Stimulated activated CD8-positive, alpha-beta memory T cell treated with anti-CD3 and anti-CD28 coated beads, Interleukin-4, amount 100 ng/mL, for 1 hour (primary cell): Measurements from ENCODE around the gene PDC.
A peak's percentile ranks its signal among the peaks of the same experiment; 100 is the strongest.

Experiments
- DNase-seq, 2 donors: peaks; one replicate each; pipeline ENCODE4 v3.0.0-alpha.2; 2020; ENCODE audit warnings: low read depth in 2 of 2, low spot score in 1 of 2

The PDC gene

DNA sequence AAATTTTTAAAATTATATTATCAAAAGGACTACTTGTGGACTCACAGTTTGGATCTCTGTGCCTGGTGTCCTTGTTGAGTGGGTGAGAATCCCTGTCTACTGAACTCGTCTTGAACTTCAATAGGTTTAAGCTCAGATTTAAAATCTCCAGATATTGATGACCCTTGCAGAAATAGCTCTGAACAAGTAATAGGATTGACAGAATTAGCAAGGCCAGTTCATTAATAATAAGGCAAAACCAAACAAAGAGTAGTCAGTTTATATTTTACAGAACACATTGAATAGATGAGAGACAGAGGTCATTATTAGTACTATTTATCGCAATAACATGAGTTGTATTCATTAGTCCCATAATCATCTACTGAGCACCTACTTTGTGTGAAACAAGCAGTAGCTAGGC, at the start of gene PDC:
Gene PDC (minus strand): TSS at position 101 of the 400 bp plus-strand sequence. CDS start 11,655 bp downstream, outside the sequence.
- no peak for DNase-seq

- DNase-seq: no peak
These were observed 42.3 kb upstream of the PDC start for GRCh38 chr1:186503190-186503589.

DNA sequence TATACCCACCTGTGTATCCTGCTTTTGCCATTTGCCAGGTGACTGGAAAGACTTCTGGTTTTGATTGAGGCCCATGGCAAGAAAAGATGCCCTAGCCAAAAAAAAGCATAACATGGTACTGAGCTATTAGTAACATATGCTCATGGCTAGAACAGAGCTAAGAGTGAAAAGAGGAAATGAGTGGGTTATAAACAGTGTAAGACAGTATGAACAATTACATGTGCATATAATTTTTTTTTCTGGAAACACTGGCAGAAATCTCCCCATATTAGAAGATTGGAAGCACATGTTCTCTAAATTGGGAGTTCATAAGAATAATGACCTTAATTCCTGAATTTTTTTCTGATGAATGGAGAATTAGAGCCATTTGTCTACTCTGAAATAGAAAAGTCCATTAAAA, 41.2 kb upstream of the PDC start:
- no peak for DNase-seq

DNA sequence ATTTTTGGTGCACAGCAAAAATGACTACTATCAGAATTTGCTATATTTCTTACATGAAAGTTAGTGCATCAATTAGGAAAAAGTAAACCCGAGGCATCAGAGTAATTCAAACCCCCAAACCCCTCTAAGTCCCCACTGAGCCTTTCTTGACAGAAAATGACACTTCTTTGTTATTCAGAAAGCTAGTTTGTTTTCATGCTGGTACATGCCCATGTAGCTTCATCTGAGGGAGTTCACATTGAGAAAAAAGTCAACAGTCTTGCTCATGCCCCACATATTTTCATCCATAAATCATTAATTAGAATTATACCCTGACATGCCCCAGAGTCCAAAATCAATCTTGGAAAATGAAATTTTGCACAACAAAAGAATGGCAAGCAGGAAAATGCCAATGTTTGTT, 39.9 kb upstream of the PDC start:
- no peak for DNase-seq

GRCh38 chr1:186499571-186499970, 38.7 kb upstream of the PDC start:
- no peak for DNase-seq

GRCh38 chr1:186498695-186499389, 37.9 kb upstream of the PDC start:
- no peak for DNase-seq

DNA sequence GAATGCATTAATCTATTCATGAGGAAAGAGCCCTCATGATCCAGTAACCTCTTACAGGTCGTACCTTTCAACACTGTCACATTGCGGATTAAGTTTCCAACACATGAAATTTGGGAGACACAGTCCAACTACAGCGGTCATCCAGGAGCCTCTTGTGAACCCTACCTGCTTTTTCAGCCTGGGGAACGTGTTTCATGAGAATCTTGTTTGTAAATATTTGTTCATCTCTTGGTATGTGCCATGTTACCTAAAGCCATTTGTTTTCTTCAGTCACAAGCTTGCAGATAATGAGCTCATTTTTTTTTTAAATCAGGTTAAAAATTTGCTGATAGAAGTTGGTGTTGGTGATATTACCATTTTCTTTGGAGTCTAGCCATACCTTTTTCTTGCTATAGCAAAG, 37.2 kb upstream of the PDC start:
- DNase-seq: no peak

- no peak for DNase-seq
These were observed 36.7 kb upstream of the PDC start for GRCh38 chr1:186497651-186498050.

- no peak for DNase-seq
These were observed 35.4 kb upstream of the PDC start for GRCh38 chr1:186496171-186496851.

GRCh38 chr1:186494832-186495271, 33.9 kb upstream of the PDC start:
- no peak for DNase-seq

GRCh38 chr1:186492531-186493291, 31.8 kb upstream of the PDC start:
- DNase-seq: no peak

DNA sequence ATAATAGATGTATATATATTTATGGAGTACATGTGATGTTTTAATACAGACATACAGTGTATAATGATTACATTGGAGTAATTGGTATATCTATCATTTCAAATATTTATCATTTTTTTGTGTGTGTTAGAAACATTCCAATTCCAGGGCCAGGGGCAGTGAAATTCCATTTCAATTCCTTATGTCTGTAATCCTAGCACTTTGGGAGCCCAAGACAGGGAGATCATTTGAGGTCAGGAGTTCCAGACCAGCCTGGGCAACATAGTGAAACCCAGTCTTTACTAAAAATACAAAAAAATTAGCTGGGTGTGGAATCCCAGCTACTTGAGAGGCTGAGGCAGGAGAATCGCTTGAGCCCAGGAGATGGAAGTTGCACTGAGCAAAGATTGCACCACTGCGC, 30.4 kb upstream of the PDC start:
- no peak for DNase-seq

- no peak for DNase-seq
These were observed 26.2 kb upstream of the PDC start for GRCh38 chr1:186487163-186487562.

DNA sequence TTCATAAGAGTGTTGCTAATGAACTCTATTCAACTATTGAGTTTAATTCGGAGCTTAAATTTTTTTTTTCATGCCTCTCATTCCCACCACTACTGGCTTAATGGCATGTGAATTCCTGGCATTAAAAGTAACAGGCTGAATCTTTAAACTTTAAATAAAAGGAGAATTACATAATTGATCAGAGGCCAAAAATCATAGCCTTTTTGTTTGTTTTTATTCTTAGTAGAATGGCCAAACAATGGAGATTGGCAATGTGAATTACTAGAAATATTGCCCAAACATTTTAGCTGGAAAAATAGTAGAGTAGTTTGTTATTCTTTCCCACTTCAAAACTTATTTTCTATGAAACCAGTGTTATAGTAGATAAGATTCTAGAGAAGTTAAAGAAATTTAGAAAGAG, 25.1 kb upstream of the PDC start:
- DNase-seq: no peak

DNA sequence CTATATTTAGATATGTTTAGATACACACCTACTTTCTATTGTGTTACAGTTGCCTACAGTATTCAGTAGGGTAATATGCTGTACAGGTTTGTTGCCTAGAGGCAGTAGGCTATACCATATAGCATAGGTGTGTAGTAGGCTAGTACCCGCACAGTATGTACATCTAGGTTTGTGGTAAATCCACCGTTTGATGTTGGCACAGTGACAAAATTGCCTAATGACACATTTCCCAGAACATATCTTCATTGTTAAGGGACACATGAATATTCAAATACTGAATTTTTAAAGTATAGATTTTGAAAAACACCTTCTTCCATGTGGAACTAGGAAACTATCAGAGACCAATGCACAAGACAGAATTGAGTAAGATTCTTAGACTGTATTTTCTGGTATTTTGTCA, 22.6 kb upstream of the PDC start:
- no peak for DNase-seq

DNA sequence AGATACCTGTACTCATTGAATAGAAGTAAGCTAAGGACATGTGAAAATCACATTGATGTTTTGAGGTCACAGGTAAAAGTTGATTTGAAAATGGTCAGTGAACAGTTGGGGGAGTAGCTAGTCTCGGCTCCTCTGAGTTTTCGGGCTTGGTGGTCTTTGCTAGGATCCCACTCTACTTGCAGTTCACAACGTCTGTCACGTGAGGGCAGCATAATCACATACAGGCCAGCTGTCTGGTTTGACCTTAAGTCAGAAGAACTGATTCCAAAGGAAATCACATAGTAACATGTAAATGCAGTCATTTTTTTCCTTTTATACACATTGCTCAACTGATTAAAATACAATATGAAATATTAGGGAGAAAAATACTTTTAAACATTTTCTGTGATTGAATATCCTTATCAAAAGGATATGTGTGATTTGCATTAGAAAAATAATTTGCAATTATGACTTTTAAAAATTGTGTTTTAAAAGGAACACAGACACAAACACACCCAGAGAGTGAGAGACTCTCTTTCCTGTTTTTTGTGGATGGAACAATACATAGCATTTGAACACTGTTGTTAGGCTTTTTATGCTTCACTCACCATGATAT, 21.8 kb upstream of the PDC start:
- peak in 1 of 2 donors; percentile 1 for DNase-seq

DNA sequence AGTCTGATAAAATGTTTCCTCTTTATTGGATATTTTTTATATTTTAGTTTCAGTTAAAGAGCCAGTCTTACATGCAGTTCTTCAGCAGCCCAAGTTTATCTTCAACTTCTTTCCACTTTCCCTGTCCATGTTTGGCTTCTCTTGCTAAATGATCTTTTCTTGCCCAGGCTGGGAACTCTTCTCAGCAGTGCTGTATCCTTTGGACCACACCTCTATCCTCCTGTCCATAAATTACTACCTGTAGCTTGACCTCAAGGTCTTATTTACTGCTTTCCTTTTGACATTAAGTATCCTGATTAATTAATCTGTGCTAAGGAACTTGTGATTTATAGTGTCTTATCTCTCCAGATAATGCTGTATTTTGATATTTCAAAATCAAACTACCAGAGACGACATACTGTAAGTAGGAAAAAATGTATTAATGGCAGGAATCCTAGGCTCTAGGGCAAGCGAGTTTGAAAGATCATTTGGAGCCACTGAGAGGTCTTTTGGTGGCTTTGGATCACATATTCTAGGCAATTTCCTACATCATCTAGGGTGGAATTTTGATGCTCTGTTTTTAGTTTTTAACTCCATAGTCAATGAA, 20.5 kb upstream of the PDC start:
- no peak for DNase-seq

DNA sequence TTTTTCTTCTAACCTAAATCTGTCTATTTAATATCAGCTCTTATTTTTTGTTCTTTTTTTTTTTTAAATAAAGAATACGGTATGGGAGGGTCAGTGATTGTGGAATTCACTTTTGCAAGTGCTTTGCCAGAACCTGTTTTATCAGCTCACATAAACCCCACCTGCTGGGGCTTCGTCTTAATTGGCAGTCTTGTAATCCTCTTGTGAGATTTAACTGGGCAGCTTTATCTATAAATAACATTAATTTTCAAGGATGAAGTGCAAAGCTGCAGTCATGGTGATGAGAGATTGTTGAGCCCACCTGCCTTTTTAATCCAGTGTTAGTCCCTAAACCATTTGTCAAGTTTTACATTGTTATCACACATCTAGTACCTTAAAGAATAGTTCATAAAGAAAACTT, 18.2 kb upstream of the PDC start:
- no peak for DNase-seq

- no peak for DNase-seq
These were observed 15.5 kb upstream of the PDC start for GRCh38 chr1:186476264-186477040.

GRCh38 chr1:186474208-186474607, 13.3 kb upstream of the PDC start:
- DNase-seq: no peak

DNA sequence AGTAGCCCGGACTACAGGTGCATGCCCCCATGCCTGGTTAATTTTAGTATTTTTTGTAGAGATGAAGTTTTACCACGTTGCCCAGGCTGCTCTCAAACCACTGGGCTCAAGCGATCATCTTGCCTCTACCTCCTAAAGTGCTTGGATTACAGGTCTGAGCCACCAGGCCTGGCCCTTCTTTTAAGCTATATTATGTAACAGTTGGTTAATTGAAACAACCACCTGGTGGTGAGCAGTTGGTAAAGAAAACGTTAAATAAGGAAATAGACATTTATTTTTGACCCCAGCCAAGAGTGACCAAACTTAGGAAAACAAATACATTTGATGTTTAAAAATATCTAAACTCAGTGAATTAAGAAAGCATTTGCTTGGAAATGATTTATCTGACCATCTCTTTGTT, 12.1 kb upstream of the PDC start:
- DNase-seq: no peak
